K562 (cell line): ENCODE results near the gene SLC35F4. TPM values are rescaled to one million over a fixed set of nuclear protein-coding genes. Genes with fewer than 3 reads are reported as not detected.

ENCODE experiments used
- ATAC-seq: fragments of 200-7000 bp; cut with Tn5 transposase; 3 replicates; pipeline ENCODE4 v1.9.1; 2020; ENCODE audit warnings: moderate library complexity
- BruUV-seq: library from RNA; stranded (reverse); fragments of 400-500 nt; replicated peaks from 2 replicates; lab custom pipeline; 2021; lab: Mats Ljungman, UMichigan
- CTCF ChIA-PET: fragments of 300-600 bp; formaldehyde crosslinking; extraction: SDS; loops from one replicate; lab custom pipeline; 2021; ENCODE audit warnings: low intra/inter-chr PET ratio; lab: Yijun Ruan, JAX
- POLR2A ChIA-PET: fragments of 300-600, 350-650 bp; sonication (Branson Sonifier 250); formaldehyde crosslinking; extraction: SDS; loops from one replicate; lab custom pipeline; 2021; ENCODE audit warnings: antibody characterized with exemption, inconsistent platforms; lab: Yijun Ruan, JAX
- DNase-seq, 4 experiments: peaks; one replicate each; pipeline versions ENCODE4 v3.0.0 to v3.0.0-alpha.2; 2011 to 2018; ENCODE audit warnings: low spot score in 3 of 4, mixed read lengths in 3 of 4; ENCODE audit errors: extremely low read depth in 1 of 4
- FAIRE-seq: peaks from 2 replicates; lab custom pipeline; 2011; peaks lifted over from hg19 to GRCh38; lab: Jason Lieb, UNC
- H2AFZ ChIP-seq: 2 replicates; pipeline ENCODE4 v1.6.0; 2011; ENCODE audit warnings: low read depth, low read length, control low read depth, inconsistent platforms
- H3K27ac ChIP-seq: fragments of 200-600 bp; 3 replicates; pipeline ENCODE4 v1.8.0; 2011; ENCODE audit warnings: low read depth, mild to moderate bottlenecking, control low read depth, inconsistent platforms, low read length, moderate library complexity, mixed read lengths; ENCODE audit errors: extremely low read depth
- H3K27me3 ChIP-seq, 2 experiments: fragments of 300-600 bp in 1 of 2; 2 replicates in 1 of 2; 3 replicates in 1 of 2; pipeline versions ENCODE4 v1.6.0 to v1.8.0; 2011; ENCODE audit warnings: inconsistent platforms in 2 of 2, low read length in 2 of 2, mild to moderate bottlenecking in 1 of 2, mixed read lengths in 1 of 2, moderate library complexity in 1 of 2; ENCODE audit not compliant: control insufficient read depth in 2 of 2, insufficient read depth in 2 of 2
- H3K36me3 ChIP-seq: fragments of 300-600 bp; 3 replicates; pipeline ENCODE4 v1.8.0; 2011; ENCODE audit warnings: mild to moderate bottlenecking, low read length, inconsistent platforms; ENCODE audit not compliant: control insufficient read depth, insufficient read depth
- H3K4me1 ChIP-seq, 2 experiments: fragments of 200-600 bp in 1 of 2; replicated peaks in 1 of 2; 2 replicates in 1 of 2; 3 replicates in 1 of 2; pipeline versions ENCODE4 v1.5.1 to v1.8.0; 2011; ENCODE audit warnings: inconsistent platforms in 2 of 2, low read length in 2 of 2, mild to moderate bottlenecking in 1 of 2, mixed read lengths in 1 of 2, moderate library complexity in 1 of 2; ENCODE audit not compliant: control insufficient read depth in 2 of 2, insufficient read depth in 2 of 2
- H3K4me2 ChIP-seq: 2 replicates; pipeline ENCODE4 v1.6.1; 2011; ENCODE audit warnings: low read length, control low read depth, inconsistent platforms, mixed read lengths; ENCODE audit not compliant: insufficient read depth
- H3K4me3 ChIP-seq: fragments of 200-600 bp; sonication (generic), shearing (Covaris generic); 2 replicates; pipeline ENCODE4 v1.5.1; 2016; ENCODE audit warnings: control low read depth, inconsistent platforms
- H3K79me2 ChIP-seq: fragments of 200-600 bp; 3 replicates; pipeline ENCODE4 v1.8.0; 2011; ENCODE audit warnings: low read length, inconsistent platforms; ENCODE audit not compliant: control insufficient read depth, insufficient read depth
- H3K9ac ChIP-seq, 2 experiments: 2 replicates each; pipeline versions ENCODE4 v1.6.0 to v1.6.1; 2011; ENCODE audit warnings: low read depth in 2 of 2, low read length in 2 of 2, control low read depth in 1 of 2, inconsistent platforms in 1 of 2, mild to moderate bottlenecking in 1 of 2, mixed read lengths in 1 of 2; ENCODE audit not compliant: insufficient read depth in 1 of 2
- H3K9me1 ChIP-seq: one replicate; pipeline ENCODE4 v1.6.0; 2011; ENCODE audit warnings: inconsistent platforms, mild to moderate bottlenecking, low read length, moderate library complexity; ENCODE audit not compliant: control insufficient read depth, insufficient read depth
- H3K9me3 ChIP-seq: replicated peaks from 2 replicates; pipeline ENCODE4 v1.5.1; 2011; ENCODE audit warnings: low read depth, low read length, inconsistent platforms; ENCODE audit not compliant: control insufficient read depth, insufficient read depth
- H4K20me1 ChIP-seq: replicated peaks from 2 replicates; pipeline ENCODE4 v1.6.1; 2011; ENCODE audit warnings: low read length, inconsistent platforms, mixed read lengths; ENCODE audit not compliant: control insufficient read depth, insufficient read depth
- KHSRP ChIP-seq: fragments of 450-650 bp; IDR thresholded peaks from 2 replicates; pipeline ENCODE4 v1.6.1; 2017
- MAZ ChIP-seq, 2 experiments: fragments of 450-650 bp in 1 of 2; sonication (generic) in 1 of 2; formaldehyde crosslinking; IDR thresholded peaks in 1 of 2; conservative IDR thresholded peaks in 1 of 2; 2 replicates each; pipeline versions ENCODE4 v1.4.0 to v1.5.0; 2020; ENCODE audit warnings: mild to moderate bottlenecking in 1 of 2, missing genetic modification reagents in 1 of 2
- NFIC ChIP-seq: fragments of 450-650 bp; IDR thresholded peaks from 2 replicates; pipeline ENCODE4 v1.6.1; 2017; ENCODE audit warnings: mild to moderate bottlenecking, inconsistent platforms
- PTTG1 ChIP-seq: fragments of 450-650 bp; IDR thresholded peaks from 2 replicates; pipeline ENCODE4 v1.6.1; 2016; ENCODE audit warnings: low read depth, mild to moderate bottlenecking, missing genetic modification characterization, missing compliant biosample characterization
- TCF7 ChIP-seq: sonication (generic); IDR thresholded peaks from 2 replicates; pipeline ENCODE4 v1.6.1; 2016; ENCODE audit warnings: antibody characterized with exemption, borderline replicate concordance
- ZBTB2 ChIP-seq: fragments of 450-650 bp; IDR thresholded peaks from 2 replicates; pipeline ENCODE4 v1.6.1; 2016; ENCODE audit warnings: antibody characterized with exemption
- ZC3H11A ChIP-seq: IDR thresholded peaks from 2 replicates; pipeline ENCODE4 v1.6.1; 2012; ENCODE audit warnings: low read depth, low read length, improper control_type of control experiment
- WGBS: fragments of 100-300 bp; shearing (Covaris generic); methylation state at CpG from one replicate; pipeline ENCODE4 v1.1.6; 2016; ENCODE audit warnings: low coverage, mixed read lengths; ENCODE audit not compliant: insufficient coverage; ENCODE audit errors: missing lambda C conversion rate; 5-methylcytosine and 5-hydroxymethylcytosine counted together
- in situ Hi-C: fragments of 300-500 bp; cut with MboI; formaldehyde crosslinking; loops from 4 replicates; pipeline ENCODE4 v1.15.0; 2018; ENCODE audit warnings: inconsistent platforms, mixed read lengths
- intact Hi-C: fragments of 100-400 bp; cut with micrococcal nuclease; formaldehyde crosslinking; loops from 2 replicates; pipeline ENCODE4 v1.14.2; 2022
- polyA plus RNA-seq, 8 experiments: library from polyadenylated mRNA; depleted of rRNA in 4 of 8; stranded (reverse) in 5 of 8; unstranded in 3 of 8; fragments of >200 nt; fragmentation: Nextera tagmentation in 2 of 8; fragmentation: Illumina TruSeq in 1 of 8; extraction: Ambion mirVana in 2 of 8; extraction: Trizol in 1 of 8; gene quantifications; 2 replicates each; pipeline versions ENCODE4 v1.2.1 to v1.2.3, GENCODE V29; 2011 to 2014; ENCODE audit warnings: inconsistent platforms in 1 of 8, missing spikeins in 1 of 8
- total RNA-seq, 7 experiments: library from RNA; depleted of rRNA in 6 of 7; stranded (reverse); fragments of >200 nt in 6 of 7; fragmentation: Illumina TruSeq in 2 of 7; extraction: Trizol in 2 of 7; gene quantifications; 2 replicates each; pipeline versions ENCODE4 v1.2.1 to v1.2.3, GENCODE V29; 2011 to 2021; ENCODE audit warnings: low replicate concordance in 1 of 7
- TF ChIP-seq, protein P1 (sequence below): sonication (generic); formaldehyde crosslinking; IDR thresholded peaks from 2 replicates; pipeline ENCODE4 v1.8.0; 2022; ENCODE audit warnings: mild to moderate bottlenecking, missing genetic modification reagents

SLC35F4 gene
- total and polyA plus RNA-seq, 9 of the 15 experiments (the other 6 are each of a cell fraction or from before 2014, with no cell fraction given) = 0.01 TPM; not detected in 8

DNA sequence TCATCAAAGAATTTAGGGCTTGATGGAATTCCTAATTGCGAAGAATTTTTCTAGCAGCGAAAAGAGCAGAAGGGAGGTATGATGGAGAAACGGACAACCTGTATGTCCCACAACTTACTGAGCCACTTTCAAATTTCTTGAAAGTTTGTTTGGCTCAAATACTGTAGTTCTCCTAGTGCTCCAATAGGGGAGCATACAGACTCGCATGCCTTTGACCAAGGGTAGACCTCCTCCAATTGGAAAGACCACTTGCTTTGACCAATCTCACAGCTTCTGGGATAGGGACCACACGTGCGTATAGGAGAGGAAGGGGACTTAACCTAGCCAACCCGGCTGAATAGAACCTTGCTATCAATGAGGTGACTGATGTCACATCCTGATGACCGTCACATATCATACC is 28.6 kb downstream of the SLC35F4 start:
- no peak overlapping the region for H3K27ac ChIP-seq
- intact Hi-C loops = no loop called here
- 2% methylated on average over 5 of the region's 8 CpGs for WGBS
- in situ Hi-C loops = no loop called here
- H3K9me1 ChIP-seq = no peaks in the 10 kb centered on the region
- CTCF ChIA-PET = no interaction called here
- no peaks in the 10 kb centered on the region for H3K79me2 ChIP-seq
- no peaks in the 10 kb centered on the region for H3K4me1 ChIP-seq
- H3K9me3 ChIP-seq = no peaks in the 10 kb centered on the region
- H3K9ac ChIP-seq = no peak overlapping the region
- no peak overlapping the region for H2AFZ ChIP-seq
- H4K20me1 ChIP-seq = no peaks in the 10 kb centered on the region
- no peak overlapping the region for H3K4me3 ChIP-seq
- no peaks in the 10 kb centered on the region for H3K36me3 ChIP-seq
- no TSS peak for BruUV-seq
- FAIRE-seq (no peak), DNase-seq (no peak), ATAC-seq (no peak)
- TF ChIP-seq ZC3H11A (no peak), PTTG1 (tag) (no peak), TCF7 (no peak), MAZ (CRISPR knock-in tag; conservative IDR thresholded peaks at IDR 0.05 in 1 of 2, IDR thresholded peaks at IDR 0.05 in 1 of 2) (no peak), ZBTB2 (no peak), KHSRP (no peak), NFIC (no peak)
- TF ChIP-seq, protein P1, sequence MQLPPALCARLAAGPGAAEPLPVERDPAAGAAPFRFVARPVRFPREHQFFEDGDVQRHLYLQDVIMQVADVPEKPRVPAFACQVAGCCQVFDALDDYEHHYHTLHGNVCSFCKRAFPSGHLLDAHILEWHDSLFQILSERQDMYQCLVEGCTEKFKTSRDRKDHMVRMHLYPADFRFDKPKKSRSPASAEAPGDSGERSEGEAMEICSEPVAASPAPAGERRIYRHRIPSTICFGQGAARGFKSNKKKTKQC (CRISPR knock-in tag) = no peak
- H3K27me3 ChIP-seq = no peaks in the 10 kb centered on the region
- H3K4me2 ChIP-seq = no peak overlapping the region
- POLR2A ChIA-PET = no interaction called here
